HEK293 (cell line): ENCODE data around the gene CNOT9.

Experiments
- CTCF ChIA-PET: fragments of 350-600 bp; formaldehyde crosslinking; extraction: SDS; loops from one replicate; lab custom pipeline; 2021; ENCODE audit warnings: antibody characterized with exemption; lab: Yijun Ruan, JAX
- POLR2A ChIA-PET: fragments of 300-600 bp; formaldehyde crosslinking; extraction: SDS; loops from one replicate; lab custom pipeline; 2020; ENCODE audit warnings: antibody characterized with exemption, inconsistent platforms; lab: Yijun Ruan, JAX
- H3K27ac ChIP-seq: fragments of 200-500 bp; sonication (Bioruptor generic); 2 replicates; pipeline ENCODE4 v1.5.1; 2014; ENCODE audit warnings: low read depth, low read length, control low read depth, inconsistent platforms; ENCODE audit errors: extremely low read depth
- H3K36me3 ChIP-seq, 2 experiments: fragments of 200-500 bp in 1 of 2; sonication (Bioruptor generic) in 1 of 2; 1 replicate in 1 of 2; 2 replicates in 1 of 2; pipeline ENCODE4 v1.5.1; 2014 to 2017; ENCODE audit warnings: inconsistent platforms in 2 of 2, low read length in 2 of 2; ENCODE audit not compliant: control insufficient read depth in 2 of 2, insufficient read depth in 1 of 2
- H3K4me1 ChIP-seq: fragments of 200-500 bp; sonication (Bioruptor generic); 2 replicates; pipeline ENCODE4 v1.5.1; 2014; ENCODE audit warnings: mild to moderate bottlenecking, low read length, inconsistent platforms; ENCODE audit not compliant: control insufficient read depth, insufficient read depth
- H3K4me3 ChIP-seq: 2 replicates; pipeline ENCODE4 v1.5.1; 2011; ENCODE audit warnings: low read depth, mild to moderate bottlenecking, control low read depth, low read length, moderate library complexity
- H3K9me3 ChIP-seq: fragments of 200-500 bp; sonication (Bioruptor generic); 2 replicates; pipeline ENCODE4 v1.5.1; 2014; ENCODE audit warnings: low read depth, low read length, inconsistent platforms; ENCODE audit not compliant: control insufficient read depth, insufficient read depth
- FEZF1 ChIP-seq: fragments of 450-650 bp; formaldehyde crosslinking; IDR thresholded peaks from 2 replicates; pipeline ENCODE4 v1.5.1; 2016; ENCODE audit warnings: missing biosample characterization, missing genetic modification characterization
- GLI2 ChIP-seq: fragments of 450-650 bp; formaldehyde crosslinking; IDR thresholded peaks from 2 replicates; pipeline ENCODE4; 2017; ENCODE audit warnings: missing biosample characterization, missing genetic modification characterization, low read depth, borderline replicate concordance
- KLF9 ChIP-seq: fragments of 450-650 bp; formaldehyde crosslinking; IDR thresholded peaks from 2 replicates; pipeline ENCODE4 v1.5.1; 2016; ENCODE audit warnings: missing biosample characterization, missing genetic modification characterization, low read depth
- PRDM2 ChIP-seq: fragments of 450-650 bp; formaldehyde crosslinking; IDR thresholded peaks from 2 replicates; pipeline ENCODE4 v1.5.1; 2016; ENCODE audit warnings: missing biosample characterization, missing genetic modification characterization, borderline replicate concordance
- YY2 ChIP-seq: fragments of 450-650 bp; formaldehyde crosslinking; IDR thresholded peaks from 2 replicates; pipeline ENCODE4 v1.5.1; 2016; ENCODE audit warnings: missing biosample characterization, missing genetic modification characterization
- ZBTB11 ChIP-seq: fragments of 450-650 bp; formaldehyde crosslinking; conservative IDR thresholded peaks from 2 replicates; pipeline ENCODE4 v1.5.1; 2016; ENCODE audit warnings: low read depth, missing biosample characterization, missing genetic modification characterization
- ZFP37 ChIP-seq: fragments of 450-650 bp; formaldehyde crosslinking; IDR thresholded peaks from 2 replicates; pipeline ENCODE4 v1.5.1; 2016; ENCODE audit warnings: missing biosample characterization, missing genetic modification characterization
- ZFP69B ChIP-seq: fragments of 450-650 bp; formaldehyde crosslinking; IDR thresholded peaks from 2 replicates; pipeline ENCODE4 v1.5.1; 2016; ENCODE audit warnings: missing biosample characterization, missing genetic modification characterization
- ZNF146 ChIP-seq: fragments of 450-650 bp; formaldehyde crosslinking; IDR thresholded peaks from 2 replicates; pipeline ENCODE4 v1.5.1; 2016; ENCODE audit warnings: missing biosample characterization, missing genetic modification characterization
- ZNF292 ChIP-seq: fragments of 450-650 bp; formaldehyde crosslinking; IDR thresholded peaks from 2 replicates; pipeline ENCODE4 v1.5.1; 2016; ENCODE audit warnings: low read depth, missing biosample characterization, missing genetic modification characterization, borderline replicate concordance
- ZNF302 ChIP-seq: fragments of 450-650 bp; formaldehyde crosslinking; IDR thresholded peaks from 2 replicates; pipeline ENCODE4 v1.5.1; 2016; ENCODE audit warnings: missing biosample characterization, missing genetic modification characterization, low read depth
- ZNF366 ChIP-seq: fragments of 450-650 bp; formaldehyde crosslinking; conservative IDR thresholded peaks from 2 replicates; pipeline ENCODE4 v1.5.1; 2016; ENCODE audit warnings: missing biosample characterization, missing genetic modification characterization
- ZNF391 ChIP-seq: fragments of 450-650 bp; formaldehyde crosslinking; IDR thresholded peaks from 2 replicates; pipeline ENCODE4 v1.5.1; 2016; ENCODE audit warnings: low read depth, missing biosample characterization, missing genetic modification characterization, borderline replicate concordance
- ZNF48 ChIP-seq: fragments of 450-650 bp; formaldehyde crosslinking; IDR thresholded peaks from 2 replicates; pipeline ENCODE4 v1.5.1; 2016; ENCODE audit warnings: missing biosample characterization, missing genetic modification characterization
- ZNF488 ChIP-seq: fragments of 450-650 bp; formaldehyde crosslinking; IDR thresholded peaks from 2 replicates; pipeline ENCODE4 v1.5.1; 2016; ENCODE audit warnings: missing biosample characterization, missing genetic modification characterization
- ZNF555 ChIP-seq: fragments of 450-650 bp; formaldehyde crosslinking; conservative IDR thresholded peaks from 2 replicates; pipeline ENCODE4 v1.5.1; 2017; ENCODE audit warnings: missing biosample characterization, mild to moderate bottlenecking, missing genetic modification characterization, inconsistent platforms
- ZNF580 ChIP-seq: fragments of 450-650 bp; formaldehyde crosslinking; IDR thresholded peaks from 2 replicates; pipeline ENCODE4 v1.5.1; 2016; ENCODE audit warnings: missing biosample characterization, missing genetic modification characterization
- ZNF596 ChIP-seq: fragments of 450-650 bp; IDR thresholded peaks from 2 replicates; pipeline ENCODE4 v1.5.0; 2018; ENCODE audit warnings: missing biosample characterization, mild to moderate bottlenecking, missing genetic modification characterization, moderate library complexity
- ZNF626 ChIP-seq: fragments of 450-650 bp; sonication (Bioruptor Pico); formaldehyde crosslinking; IDR thresholded peaks from 2 replicates; pipeline ENCODE4 v1.5.1; 2018; ENCODE audit warnings: missing biosample characterization, missing genetic modification characterization, inconsistent platforms
- ZNF658 ChIP-seq: fragments of 450-650 bp; formaldehyde crosslinking; IDR thresholded peaks from 2 replicates; pipeline ENCODE4; 2016; ENCODE audit warnings: missing biosample characterization, missing genetic modification characterization
- ZNF76 ChIP-seq: fragments of 450-650 bp; formaldehyde crosslinking; IDR thresholded peaks from 2 replicates; pipeline ENCODE4; 2016; ENCODE audit warnings: low read depth, missing biosample characterization, missing genetic modification characterization, borderline replicate concordance
- ZNF792 ChIP-seq: fragments of 450-650 bp; formaldehyde crosslinking; IDR thresholded peaks from 2 replicates; pipeline ENCODE4 v1.5.1; 2016; ENCODE audit warnings: missing biosample characterization, missing genetic modification characterization
- ZSCAN30 ChIP-seq: fragments of 450-650 bp; IDR thresholded peaks from 2 replicates; pipeline ENCODE4 v1.5.1; 2018; ENCODE audit warnings: missing biosample characterization, mild to moderate bottlenecking, missing genetic modification characterization, moderate library complexity

CNOT9 gene

GRCh38 chr2:218558986-218559385 is 9.7 kb upstream of the CNOT9 start:
- Histone ChIP-seq H3K27ac (no peak overlapping the region), H3K36me3 (peaks cover 50 to 83% of the 10 kb centered on the region in 2 experiments), H3K9me3 (no peaks in the 10 kb centered on the region), H3K4me3 (no peak overlapping the region), H3K4me1 (no peaks in the 10 kb centered on the region)
- CTCF ChIA-PET: no interaction called here
- POLR2A ChIA-PET: no interaction called here
- TF ChIP-seq ZNF580 (tag by site-specific recombination): no peak
- no peak for TF ChIP-seq YY2 (tag by site-specific recombination)
- no peak for TF ChIP-seq ZNF626 (tag by site-specific recombination)
- TF ChIP-seq ZFP69B: no peak
- TF ChIP-seq ZFP37: no peak
- TF ChIP-seq ZNF792 (tag by site-specific recombination): no peak
- no peak for TF ChIP-seq KLF9 (tag by site-specific recombination)
- no peak for TF ChIP-seq ZNF366 (tag by site-specific recombination)
- no peak for TF ChIP-seq ZNF488
- no peak for TF ChIP-seq ZNF76 (tag by site-specific recombination)
- no peak for TF ChIP-seq ZNF292 (tag by site-specific recombination)
- no peak for TF ChIP-seq GLI2 (tag by site-specific recombination)
- no peak for TF ChIP-seq ZNF391 (tag by site-specific recombination)
- TF ChIP-seq, all 188 proteins: peak for 0

- ChIA-PET CTCF (interaction anchor here (0.5 to 1.5 kb wide), 4 partner anchors 17 to 378 kb away, joined by 3 to 4 read pairs (median 4); no protein-coding TSS in a partner anchor), POLR2A (no interaction called here)
- H3K9me3 ChIP-seq: no peaks in the 10 kb centered on the region
- TF ChIP-seq ZNF48 (tag by site-specific recombination): no peak
- TF ChIP-seq ZNF596 (tag by site-specific recombination): no peak
- TF ChIP-seq ZNF366 (tag by site-specific recombination): no peak
- TF ChIP-seq ZSCAN30 (tag by site-specific recombination): no peak
- TF ChIP-seq FEZF1 (tag by site-specific recombination): no peak
- TF ChIP-seq ZNF302 (tag by site-specific recombination): no peak
- TF ChIP-seq ZNF146 (tag by site-specific recombination): no peak
- H3K36me3 ChIP-seq: peaks cover 33 to 70% of the 10 kb centered on the region in 2 experiments
- H3K4me3 ChIP-seq: no peak overlapping the region
- no peaks in the 10 kb centered on the region for H3K4me1 ChIP-seq
- H3K27ac ChIP-seq: no peak overlapping the region
Observed at GRCh38 chr2:218564056-218564455, 4.6 kb upstream of the CNOT9 start.

GRCh38 chr2:218566296-218566695 is 2.3 kb upstream of the CNOT9 start:
- H3K4me3 ChIP-seq: no peak overlapping the region
- ChIA-PET CTCF (interaction anchor here (1.4 kb wide), 1 partner anchor 82 kb away, joined by 3 read pairs; no protein-coding TSS in a partner anchor), POLR2A (no interaction called here)
- H3K36me3 ChIP-seq: peaks cover 16 to 54% of the 10 kb centered on the region in 2 experiments
- no peak overlapping the region for H3K27ac ChIP-seq
- H3K9me3 ChIP-seq: no peaks in the 10 kb centered on the region
- peaks cover 6% of the 10 kb centered on the region for H3K4me1 ChIP-seq
- TF ChIP-seq ZNF555 (tag by site-specific recombination) (no peak), ZBTB11 (no peak), ZNF658 (tag by site-specific recombination) (no peak), PRDM2 (no peak)
